GM12878 (cell line): ENCODE measurements around the gene PRKN. TPM values are rescaled to one million over a fixed set of nuclear protein-coding genes. Genes with fewer than 3 reads are reported as not detected.

Source experiments
- ATAC-seq: fragments of 200-7000 bp; cut with Tn5 transposase; 3 replicates; pipeline ENCODE4 v1.9.1; 2020; ENCODE audit warnings: mild to moderate bottlenecking, moderate library complexity
- BruUV-seq: library from RNA; stranded (reverse); fragments of 400-500 nt; replicated peaks from 2 replicates; lab custom pipeline; 2021; lab: Mats Ljungman, UMichigan
- CTCF ChIA-PET: fragments of 300-600 bp; sonication (Branson Sonifier 250); formaldehyde crosslinking; extraction: SDS; loops from one replicate; lab custom pipeline; 2021; ENCODE audit warnings: inconsistent platforms; lab: Yijun Ruan, JAX
- POLR2A ChIA-PET: fragments of 350-600 bp; formaldehyde crosslinking; extraction: SDS; loops from one replicate; lab custom pipeline; 2021; ENCODE audit warnings: inconsistent platforms; lab: Charles Lee
- RAD21 ChIA-PET: fragments of 300-600 bp; sonication (Branson Sonifier 250); formaldehyde crosslinking; loops from one replicate; lab custom pipeline; 2023; ENCODE audit warnings: antibody characterized with exemption; ENCODE audit not compliant: unreplicated experiment; lab: Charles Lee
- SMC1A ChIA-PET: fragments of 300-600 bp; sonication (Branson Sonifier 250); formaldehyde crosslinking; loops from one replicate; lab custom pipeline; 2023; ENCODE audit not compliant: unreplicated experiment, uncharacterized antibody; lab: Charles Lee
- DNase-seq: peaks from one replicate; pipeline ENCODE4 v3.0.0-alpha.2; 2011; ENCODE audit warnings: low read depth, low spot score
- FAIRE-seq: peaks from 3 replicates; lab custom pipeline; 2011; peaks lifted over from hg19 to GRCh38; lab: Jason Lieb, UNC
- H2AFZ ChIP-seq: 2 replicates; pipeline ENCODE4 v1.6.0; 2011; ENCODE audit warnings: low read depth, low read length, control low read depth; ENCODE audit not compliant: control insufficient read depth
- H3K27ac ChIP-seq: 2 replicates; pipeline ENCODE4 v1.5.1; 2011; ENCODE audit warnings: control low read depth; ENCODE audit not compliant: control insufficient read depth, insufficient read depth
- H3K27me3 ChIP-seq, 2 experiments: replicated peaks in 1 of 2; 2 replicates each; pipeline versions ENCODE4 v1.6.0 to v1.6.1; 2011; ENCODE audit warnings: low read length in 1 of 2; ENCODE audit not compliant: control insufficient read depth in 2 of 2, insufficient read depth in 2 of 2
- H3K36me3 ChIP-seq, 2 experiments: 2 replicates each; pipeline ENCODE4 v1.5.1; 2011; ENCODE audit warnings: low read length in 1 of 2; ENCODE audit not compliant: control insufficient read depth in 2 of 2, insufficient read depth in 2 of 2
- H3K4me1 ChIP-seq: 2 replicates; pipeline ENCODE4 v1.6.1; 2011; ENCODE audit warnings: mild to moderate bottlenecking, low read length, moderate library complexity, mixed read lengths; ENCODE audit not compliant: control insufficient read depth, insufficient read depth
- H3K4me2 ChIP-seq: 2 replicates; pipeline ENCODE4 v1.6.0; 2011; ENCODE audit warnings: control low read depth; ENCODE audit not compliant: control insufficient read depth, insufficient read depth
- H3K4me3 ChIP-seq: fragments of 200-600 bp; sonication (generic); 2 replicates; pipeline ENCODE4 v1.5.1; 2016
- H3K79me2 ChIP-seq: 2 replicates; pipeline ENCODE4 v1.6.0; 2011; ENCODE audit warnings: low read length; ENCODE audit not compliant: control insufficient read depth, insufficient read depth
- H3K9ac ChIP-seq: 2 replicates; pipeline ENCODE4 v1.8.0; 2011; ENCODE audit warnings: low read length, control low read depth, mixed read lengths; ENCODE audit not compliant: control insufficient read depth, insufficient read depth
- H3K9me3 ChIP-seq: replicated peaks from 3 replicates; pipeline ENCODE4 v1.5.1; 2011; ENCODE audit warnings: mild to moderate bottlenecking, low read length; ENCODE audit not compliant: control insufficient read depth, insufficient read depth
- H4K20me1 ChIP-seq: 2 replicates; pipeline ENCODE4 v1.6.0; 2011; ENCODE audit not compliant: control insufficient read depth, insufficient read depth
- BMI1 ChIP-seq: fragments of 450-650 bp; IDR thresholded peaks from 2 replicates; pipeline ENCODE4 v1.6.1; 2016; ENCODE audit warnings: mild to moderate bottlenecking, moderate library complexity, borderline replicate concordance
- BRCA1 ChIP-seq: IDR thresholded peaks from 2 replicates; pipeline ENCODE4 v1.6.1; 2011; ENCODE audit warnings: low read depth, low read length, improper control_type of control experiment
- CREM ChIP-seq: IDR thresholded peaks from 2 replicates; pipeline ENCODE4 v1.6.1; 2014; ENCODE audit warnings: antibody characterized with exemption, low read depth
- EGR1 ChIP-seq, 2 experiments: IDR thresholded peaks; 1 replicate in 1 of 2; 2 replicates in 1 of 2; pipeline ENCODE4 v1.6.1; 2011 to 2012; ENCODE audit warnings: low read depth in 2 of 2, low read length in 2 of 2, borderline replicate concordance in 1 of 2, mild to moderate bottlenecking in 1 of 2, moderate library complexity in 1 of 2
- PML ChIP-seq: IDR thresholded peaks from 2 replicates; pipeline ENCODE4 v1.6.1; 2012; ENCODE audit warnings: low read length, inconsistent platforms
- POU2F2 ChIP-seq: IDR thresholded peaks from 3 replicates; pipeline ENCODE4 v1.6.1; 2011; ENCODE audit warnings: low read depth, mild to moderate bottlenecking, low read length, borderline replicate concordance
- RB1 ChIP-seq: fragments of 450-650 bp; formaldehyde crosslinking; IDR thresholded peaks from 2 replicates; pipeline ENCODE4 v1.6.1; 2017; ENCODE audit warnings: mild to moderate bottlenecking, borderline replicate concordance
- RBBP5 ChIP-seq: fragments of 200-600 bp; sonication (generic); conservative IDR thresholded peaks from 2 replicates; pipeline ENCODE4 v1.6.1; 2016
- SMAD1 ChIP-seq: fragments of 450-650 bp; IDR thresholded peaks from 2 replicates; pipeline ENCODE4 v1.6.1; 2018; ENCODE audit warnings: mild to moderate bottlenecking, low read depth; ENCODE audit not compliant: partially characterized antibody
- ZNF274 ChIP-seq: IDR thresholded peaks from one replicate; pipeline ENCODE4 v1.8.0; 2011; ENCODE audit not compliant: insufficient read length, insufficient read depth
- WGBS: methylation state at CpG from one replicate; pipeline ENCODE4 v1.1.6; 2016; ENCODE audit warnings: low lambda C conversion rate; ENCODE audit not compliant: insufficient replicate concordance, insufficient coverage; ENCODE audit errors: missing lambda C conversion rate; 5-methylcytosine and 5-hydroxymethylcytosine counted together
- in situ Hi-C: fragments of 300-500 bp; cut with MboI; formaldehyde crosslinking; loops from 9 replicates; pipeline ENCODE4 v1.14.3; 2018; ENCODE audit warnings: mixed read lengths
- intact Hi-C: fragments of 100-400 bp; cut with micrococcal nuclease; formaldehyde crosslinking; loops from one replicate; pipeline ENCODE4 v1.14.2; 2022; ENCODE audit not compliant: unreplicated experiment
- polyA plus RNA-seq, 11 experiments: library from polyadenylated mRNA; depleted of rRNA in 4 of 11; unstranded in 6 of 11; stranded (reverse) in 5 of 11; fragments of >200 nt; fragmentation: Nextera tagmentation in 4 of 11; fragmentation: Illumina TruSeq in 1 of 11; extraction: Ambion mirVana in 4 of 11; extraction: Trizol in 1 of 11; gene quantifications; 1 replicate in 1 of 11; 2 replicates in 10 of 11; pipeline versions ENCODE4 v1.2.1 to v1.2.3, GENCODE V29; 2011 to 2016; ENCODE audit warnings: inconsistent platforms in 2 of 11, missing spikeins in 2 of 11, low read depth in 1 of 11
- total RNA-seq, 4 experiments: library from RNA; depleted of rRNA in 3 of 4; stranded (reverse); fragments of >200 nt in 3 of 4; fragmentation: Illumina TruSeq in 1 of 4; extraction: Trizol in 1 of 4; gene quantifications; 2 replicates each; pipeline versions ENCODE4 v1.2.1 to v1.2.3, GENCODE V29; 2013 to 2021

Gene PRKN
- total and polyA plus RNA-seq, 10 of the 15 experiments (the other 5 are each of a cell fraction or from before 2014, with no cell fraction given): 0.06 to 0.09 TPM; not detected in 8

GRCh38 chr6:162528538-162528937 is 199.0 kb downstream of the PRKN start (continued):
- TF ChIP-seq EGR1 (IDR thresholded peaks at IDR 0.05; ENCODE audit: borderline replicate concordance in 1 of 2, low read depth in 2 of 2, low read length in 2 of 2) (no peak), SMAD1 (no peak)

GRCh38 chr6:162526960-162527359 is 200.6 kb downstream of the PRKN start:
- no peak overlapping the region for H2AFZ ChIP-seq
- 41% methylated on average over 7 of the region's 7 CpGs for WGBS
- DNase-seq (no peak), FAIRE-seq (no peak), ATAC-seq (no peak)
- H3K9me3 ChIP-seq: no peaks in the 10 kb centered on the region
- H3K4me3 ChIP-seq: no peak overlapping the region
- no peaks in the 10 kb centered on the region; a peak in 1 of 4 replicates for H3K27me3 ChIP-seq
- BruUV-seq: no TSS peak
- SMC1A ChIA-PET: interaction anchor here (0.6 kb wide), 2 partner anchors 20 to 323 kb away, joined by 3 read pairs; no protein-coding TSS in a partner anchor
- no peaks in the 10 kb centered on the region for H3K36me3 ChIP-seq
- RAD21 ChIA-PET: no interaction called here
- H4K20me1 ChIP-seq: no peaks in the 10 kb centered on the region
- CTCF ChIA-PET: interaction anchor here (0.6 kb wide), 1 partner anchor 80 kb away, joined by 5 read pairs; no protein-coding TSS in a partner anchor
- TF ChIP-seq BMI1 (no peak), POU2F2 (no peak), RBBP5 (no peak), PML (no peak), SMAD1 (no peak), RB1 (no peak), CREM (no peak), ZNF274 (no peak), BRCA1 (no peak)
- no peak overlapping the region for H3K9ac ChIP-seq
- H3K4me1 ChIP-seq: no peaks in the 10 kb centered on the region
- no peak overlapping the region for H3K4me2 ChIP-seq
- POLR2A ChIA-PET: no interaction called here
- in situ Hi-C loops (no loop called here), intact Hi-C loops (no loop called here)
- H3K27ac ChIP-seq: no peak overlapping the region
- H3K79me2 ChIP-seq: no peaks in the 10 kb centered on the region
